ENCODE results near the gene PRR5.

DNA sequence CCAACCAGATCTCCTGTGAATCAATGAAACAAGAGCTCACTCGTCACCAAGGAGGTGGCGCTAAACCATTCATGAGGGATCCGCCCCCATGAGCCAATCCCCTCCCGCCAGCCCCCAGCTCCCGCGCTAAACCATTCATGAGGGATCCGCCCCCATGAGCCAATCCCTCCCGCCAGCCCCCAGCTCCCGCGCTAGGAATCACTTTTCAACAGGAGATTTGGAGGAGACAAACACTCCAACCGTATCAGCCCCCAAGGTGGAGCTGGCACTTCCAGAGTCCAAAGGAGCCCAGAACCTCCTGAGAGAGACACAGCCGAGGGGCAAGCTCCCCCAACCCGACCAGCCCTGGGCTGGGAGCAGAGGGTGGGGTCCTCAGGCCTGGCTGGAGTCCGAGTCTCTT is 40.9 kb upstream of the PRR5 start:
- TF ChIP-seq, protein P1, sequence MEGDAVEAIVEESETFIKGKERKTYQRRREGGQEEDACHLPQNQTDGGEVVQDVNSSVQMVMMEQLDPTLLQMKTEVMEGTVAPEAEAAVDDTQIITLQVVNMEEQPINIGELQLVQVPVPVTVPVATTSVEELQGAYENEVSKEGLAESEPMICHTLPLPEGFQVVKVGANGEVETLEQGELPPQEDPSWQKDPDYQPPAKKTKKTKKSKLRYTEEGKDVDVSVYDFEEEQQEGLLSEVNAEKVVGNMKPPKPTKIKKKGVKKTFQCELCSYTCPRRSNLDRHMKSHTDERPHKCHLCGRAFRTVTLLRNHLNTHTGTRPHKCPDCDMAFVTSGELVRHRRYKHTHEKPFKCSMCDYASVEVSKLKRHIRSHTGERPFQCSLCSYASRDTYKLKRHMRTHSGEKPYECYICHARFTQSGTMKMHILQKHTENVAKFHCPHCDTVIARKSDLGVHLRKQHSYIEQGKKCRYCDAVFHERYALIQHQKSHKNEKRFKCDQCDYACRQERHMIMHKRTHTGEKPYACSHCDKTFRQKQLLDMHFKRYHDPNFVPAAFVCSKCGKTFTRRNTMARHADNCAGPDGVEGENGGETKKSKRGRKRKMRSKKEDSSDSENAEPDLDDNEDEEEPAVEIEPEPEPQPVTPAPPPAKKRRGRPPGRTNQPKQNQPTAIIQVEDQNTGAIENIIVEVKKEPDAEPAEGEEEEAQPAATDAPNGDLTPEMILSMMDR (IDR thresholded peaks at IDR 0.05; ENCODE audit: low read depth, low read length): no peak
- no peak for TF ChIP-seq EZH2phosphoT487 (IDR thresholded peaks at IDR 0.05; ENCODE audit: low read depth)

All from OCI-LY3 (cell line).